ENCODE measurements around the gene SSBP1.

SSBP1 gene

GRCh38 chr7:141731476-141732149 is 6.5 kb upstream of the SSBP1 start:
- TF ChIP-seq, protein P1, sequence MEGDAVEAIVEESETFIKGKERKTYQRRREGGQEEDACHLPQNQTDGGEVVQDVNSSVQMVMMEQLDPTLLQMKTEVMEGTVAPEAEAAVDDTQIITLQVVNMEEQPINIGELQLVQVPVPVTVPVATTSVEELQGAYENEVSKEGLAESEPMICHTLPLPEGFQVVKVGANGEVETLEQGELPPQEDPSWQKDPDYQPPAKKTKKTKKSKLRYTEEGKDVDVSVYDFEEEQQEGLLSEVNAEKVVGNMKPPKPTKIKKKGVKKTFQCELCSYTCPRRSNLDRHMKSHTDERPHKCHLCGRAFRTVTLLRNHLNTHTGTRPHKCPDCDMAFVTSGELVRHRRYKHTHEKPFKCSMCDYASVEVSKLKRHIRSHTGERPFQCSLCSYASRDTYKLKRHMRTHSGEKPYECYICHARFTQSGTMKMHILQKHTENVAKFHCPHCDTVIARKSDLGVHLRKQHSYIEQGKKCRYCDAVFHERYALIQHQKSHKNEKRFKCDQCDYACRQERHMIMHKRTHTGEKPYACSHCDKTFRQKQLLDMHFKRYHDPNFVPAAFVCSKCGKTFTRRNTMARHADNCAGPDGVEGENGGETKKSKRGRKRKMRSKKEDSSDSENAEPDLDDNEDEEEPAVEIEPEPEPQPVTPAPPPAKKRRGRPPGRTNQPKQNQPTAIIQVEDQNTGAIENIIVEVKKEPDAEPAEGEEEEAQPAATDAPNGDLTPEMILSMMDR (conservative IDR thresholded peaks at IDR 0.05; ENCODE audit: low read depth) = no peak
- DNase-seq (ENCODE audit: low spot score) = no peak
- no peak overlapping the region for H3K27ac ChIP-seq
- CTCF ChIA-PET = no interaction called here
- POLR2A ChIA-PET (ENCODE audit: low non-redundant PET) = no interaction called here

DNA sequence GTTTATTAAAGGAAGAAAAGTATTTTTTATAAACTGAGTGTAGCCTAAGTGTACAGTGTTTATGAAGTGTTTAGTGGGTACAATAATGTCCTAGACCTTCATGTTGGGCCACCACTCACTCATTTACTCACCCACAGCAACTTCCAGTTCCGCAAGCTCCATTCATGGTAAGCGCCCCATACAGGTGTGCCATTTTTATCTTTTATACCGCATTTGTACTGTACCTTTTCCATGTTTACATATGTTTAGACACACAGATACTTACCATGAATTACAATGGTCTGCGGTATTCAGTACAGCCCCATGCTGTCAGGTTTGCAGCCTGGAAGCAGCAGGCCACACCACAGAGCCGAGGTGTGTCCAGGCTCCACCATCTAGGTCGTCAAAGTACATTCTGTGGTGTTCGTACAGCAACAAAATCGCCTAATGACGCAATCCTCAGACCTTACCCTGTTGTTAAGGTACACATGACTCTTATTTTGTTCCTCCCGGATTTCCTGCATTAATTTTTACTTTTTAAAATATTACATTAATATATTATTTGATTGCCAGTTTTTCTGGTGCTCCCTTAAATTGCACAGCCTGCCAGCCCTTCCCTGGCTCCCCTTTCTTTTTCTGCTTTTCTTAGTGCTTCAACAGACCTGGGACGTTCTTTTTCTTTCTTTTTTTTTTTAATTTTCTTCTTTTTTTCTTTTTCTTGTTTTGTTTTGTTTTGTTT is 881 bp upstream of the SSBP1 start:
- H3K27ac ChIP-seq = peak overlapping the region; percentile 88
- TF ChIP-seq, protein P1 (conservative IDR thresholded peaks at IDR 0.05; ENCODE audit: low read depth) = no peak

GRCh38 chr7:141738592-141739013 is 445 bp downstream of the SSBP1 start:
- DNase-seq (ENCODE audit: low spot score) = no peak
- POLR2A ChIA-PET (ENCODE audit: low non-redundant PET) = no interaction called here
- H3K27ac ChIP-seq = peak overlapping the region; percentile 88
- CTCF ChIA-PET = interaction anchor here (0.6 to 1.3 kb wide), 3 partner anchors 8 to 38 kb away, joined by 3 to 6 read pairs (median 3); no protein-coding TSS in a partner anchor
- TF ChIP-seq, protein P1 (conservative IDR thresholded peaks at IDR 0.05; ENCODE audit: low read depth) = no peak

More for the DNA sequence above, 881 bp upstream of the SSBP1 start:
- CTCF ChIA-PET = interaction anchor here (0.6 to 1.3 kb wide), 3 partner anchors 11 to 622 kb away, joined by 4 to 6 read pairs (median 6); no protein-coding TSS in a partner anchor
- POLR2A ChIA-PET (ENCODE audit: low non-redundant PET) = no interaction called here
- DNase-seq (ENCODE audit: low spot score) = peak; percentile 8

DNA sequence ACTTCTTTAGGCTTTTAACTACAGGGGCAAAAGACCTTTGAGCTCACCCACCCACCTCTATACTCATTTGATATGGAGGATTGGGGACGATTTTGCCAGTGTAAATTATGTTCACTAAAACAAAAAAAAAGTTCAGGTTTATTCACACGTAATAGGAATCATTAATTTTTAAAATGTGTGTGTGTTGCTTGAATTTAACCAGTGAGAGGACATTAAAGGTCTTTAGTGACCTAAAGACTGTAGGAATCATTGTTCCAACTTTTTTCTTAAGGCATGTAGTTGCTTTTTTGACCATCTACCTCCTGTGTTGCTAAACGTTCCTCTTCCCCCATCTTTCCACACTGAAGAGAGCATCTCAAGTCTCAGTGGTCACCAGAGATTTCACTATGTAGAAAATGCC is 1.1 kb downstream of the SSBP1 start:
- CTCF ChIA-PET = no interaction called here
- DNase-seq (ENCODE audit: low spot score) = no peak
- TF ChIP-seq, protein P1 (conservative IDR thresholded peaks at IDR 0.05; ENCODE audit: low read depth) = no peak
- POLR2A ChIA-PET (ENCODE audit: low non-redundant PET) = no interaction called here
- no peak overlapping the region for H3K27ac ChIP-seq

GRCh38 chr7:141742229-141742628 is 4.1 kb downstream of the SSBP1 start:
- H3K27ac ChIP-seq = no peak overlapping the region
- POLR2A ChIA-PET (ENCODE audit: low non-redundant PET) = no interaction called here
- no peak for DNase-seq (ENCODE audit: low spot score)
- CTCF ChIA-PET = no interaction called here
- TF ChIP-seq, protein P1 (conservative IDR thresholded peaks at IDR 0.05; ENCODE audit: low read depth) = no peak

GRCh38 chr7:141744131-141744530 is 6.0 kb downstream of the SSBP1 start:
- ChIA-PET POLR2A (ENCODE audit: low non-redundant PET) (no interaction called here), CTCF (no interaction called here)
- DNase-seq (ENCODE audit: low spot score) = no peak
- H3K27ac ChIP-seq = no peak overlapping the region
- TF ChIP-seq, protein P1 (conservative IDR thresholded peaks at IDR 0.05; ENCODE audit: low read depth) = no peak

All from RWPE1 (cell line).